GM12878 (cell line): ENCODE measurements around the gene MSX2.

Experiments
- CEBPZ ChIP-seq: fragments of 150-350 bp; IDR thresholded peaks from 2 replicates; pipeline ENCODE4 v1.6.1; 2016; ENCODE audit warnings: low read depth, low read length
- CTCF ChIP-seq, 3 experiments: IDR thresholded peaks in 2 of 3; conservative IDR thresholded peaks in 1 of 3; 2 replicates each; pipeline ENCODE4 v1.5.1; 2011; ENCODE audit warnings: low read depth in 3 of 3, low read length in 3 of 3, mild to moderate bottlenecking in 3 of 3, control low read depth in 2 of 3, moderate library complexity in 2 of 3, inconsistent platforms in 1 of 3, mixed read lengths in 1 of 3; ENCODE audit not compliant: control insufficient read depth in 2 of 3, insufficient read depth in 1 of 3; ENCODE audit errors: extremely low read depth in 1 of 3
- EZH2 ChIP-seq: IDR thresholded peaks from 2 replicates; pipeline ENCODE4 v1.6.1; 2012; ENCODE audit warnings: low read depth, mild to moderate bottlenecking, control low read depth, inconsistent platforms, low read length, borderline replicate concordance; ENCODE audit not compliant: control insufficient read depth
- POLR2A ChIP-seq: IDR thresholded peaks from 2 replicates; pipeline ENCODE4 v1.6.1; 2011; ENCODE audit warnings: low read depth, mild to moderate bottlenecking, low read length
- POLR2AphosphoS2 ChIP-seq: IDR thresholded peaks from 2 replicates; pipeline ENCODE4 v1.6.1; 2011; ENCODE audit warnings: low read depth, mild to moderate bottlenecking, low read length, improper control_type of control experiment, moderate library complexity
- RAD21 ChIP-seq: IDR thresholded peaks from 2 replicates; pipeline ENCODE4 v1.6.1; 2011; ENCODE audit warnings: mild to moderate bottlenecking, low read depth, low read length, moderate library complexity; ENCODE audit not compliant: insufficient read depth
- SIN3A ChIP-seq: IDR thresholded peaks from 2 replicates; pipeline ENCODE4 v1.6.1; 2012; ENCODE audit warnings: low read depth, low read length, improper control_type of control experiment
- TARDBP ChIP-seq: IDR thresholded peaks from 2 replicates; pipeline ENCODE4 v1.6.1; 2016; ENCODE audit warnings: borderline replicate concordance
- ZZZ3 ChIP-seq: IDR thresholded peaks from 2 replicates; pipeline ENCODE4 v1.6.1; 2011; ENCODE audit warnings: low read depth; ENCODE audit not compliant: control insufficient read depth, insufficient read length

- TF ChIP-seq ZZZ3 (no peak), POLR2A (no peak), POLR2AphosphoS2 (no peak), EZH2 (no peak), CTCF (IDR thresholded peaks at IDR 0.05 in 2 of 3, conservative IDR thresholded peaks at IDR 0.05 in 1 of 3; ENCODE audit: control insufficient read depth in 2 of 3, extremely low read depth in 1 of 3, insufficient read depth in 1 of 3, low read depth in 3 of 3, low read length in 3 of 3) (no peak), RAD21 (no peak), CEBPZ (no peak), TARDBP (no peak), SIN3A (no peak)
These were observed 49.0 kb downstream of the MSX2 start for GRCh38 chr5:174773371-174773770.
